K562 (cell line): Measurements from ENCODE around the gene OTOG.

Experiments
- SIN3A ChIP-seq, 2 experiments: fragments of 150-350 bp in 1 of 2; IDR thresholded peaks; 2 replicates each; pipeline ENCODE4 v1.6.1; 2011 to 2016; ENCODE audit warnings: borderline replicate concordance in 2 of 2, low read depth in 2 of 2, low read length in 2 of 2, mild to moderate bottlenecking in 2 of 2, moderate library complexity in 2 of 2; ENCODE audit not compliant: control insufficient read depth in 1 of 2
- ZNF699 ChIP-seq: fragments of 250-450 bp; sonication (Bioruptor Pico); IDR thresholded peaks from 2 replicates; pipeline ENCODE4 v1.8.0; 2021; ENCODE audit warnings: mild to moderate bottlenecking, moderate library complexity; ENCODE audit not compliant: insufficient replicate concordance

- TF ChIP-seq ZNF699 (CRISPR knock-in tag) (no peak), SIN3A (IDR thresholded peaks at IDR 0.05; ENCODE audit: borderline replicate concordance in 2 of 2, control insufficient read depth in 1 of 2, low read depth in 2 of 2, low read length in 2 of 2) (no peak)
These were observed 57.3 kb downstream of the OTOG start for GRCh38 chr11:17604201-17604914.
